B cell (primary cell): ENCODE results near the gene PCBP1.

Experiments used
- EZH2 ChIP-seq: IDR thresholded peaks from 2 replicates; pipeline ENCODE4 v1.6.1; 2012; ENCODE audit warnings: borderline replicate concordance, low read depth, mild to moderate bottlenecking, moderate library complexity, low read length; ENCODE audit not compliant: insufficient read depth, poor library complexity, severe bottlenecking
- TF ChIP-seq, protein P1 (sequence below): fragments of 200-600 bp; IDR thresholded peaks from one replicate; pipeline ENCODE4 v1.8.0; 2022; ENCODE audit warnings: antibody characterized with exemption, mild to moderate bottlenecking

DNA sequence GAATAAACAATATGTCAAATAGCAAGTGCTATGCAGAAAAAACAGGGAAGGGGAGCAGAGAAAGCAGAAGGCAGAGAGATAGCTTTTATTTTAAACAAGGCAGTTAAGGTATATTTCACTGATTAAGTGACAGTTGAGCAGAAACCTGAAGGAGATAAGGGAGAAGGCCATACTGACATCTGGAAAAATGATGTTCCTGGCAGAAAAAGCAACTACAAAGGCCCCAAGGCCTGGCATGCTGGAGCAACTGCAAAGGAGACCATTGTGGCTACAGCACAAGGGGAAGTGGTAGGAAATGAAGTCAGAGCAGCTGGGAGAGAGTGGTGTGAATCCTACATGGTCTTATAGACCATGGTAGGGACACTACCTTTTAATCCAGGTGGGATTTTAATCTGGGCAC, 8.9 kb upstream of the PCBP1 start:
- TF ChIP-seq, protein P1, sequence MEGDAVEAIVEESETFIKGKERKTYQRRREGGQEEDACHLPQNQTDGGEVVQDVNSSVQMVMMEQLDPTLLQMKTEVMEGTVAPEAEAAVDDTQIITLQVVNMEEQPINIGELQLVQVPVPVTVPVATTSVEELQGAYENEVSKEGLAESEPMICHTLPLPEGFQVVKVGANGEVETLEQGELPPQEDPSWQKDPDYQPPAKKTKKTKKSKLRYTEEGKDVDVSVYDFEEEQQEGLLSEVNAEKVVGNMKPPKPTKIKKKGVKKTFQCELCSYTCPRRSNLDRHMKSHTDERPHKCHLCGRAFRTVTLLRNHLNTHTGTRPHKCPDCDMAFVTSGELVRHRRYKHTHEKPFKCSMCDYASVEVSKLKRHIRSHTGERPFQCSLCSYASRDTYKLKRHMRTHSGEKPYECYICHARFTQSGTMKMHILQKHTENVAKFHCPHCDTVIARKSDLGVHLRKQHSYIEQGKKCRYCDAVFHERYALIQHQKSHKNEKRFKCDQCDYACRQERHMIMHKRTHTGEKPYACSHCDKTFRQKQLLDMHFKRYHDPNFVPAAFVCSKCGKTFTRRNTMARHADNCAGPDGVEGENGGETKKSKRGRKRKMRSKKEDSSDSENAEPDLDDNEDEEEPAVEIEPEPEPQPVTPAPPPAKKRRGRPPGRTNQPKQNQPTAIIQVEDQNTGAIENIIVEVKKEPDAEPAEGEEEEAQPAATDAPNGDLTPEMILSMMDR: no peak
- no peak for TF ChIP-seq EZH2
